AG04450 (cell line): ENCODE results near the gene NRL. TPM values are rescaled to one million over a fixed set of nuclear protein-coding genes. Genes with fewer than 3 reads are reported as not detected.
A peak's percentile ranks its signal among the peaks of the same experiment; 100 is the strongest.

ENCODE experiments used
- CTCF ChIA-PET: fragments of 300-600, 350-600 bp; formaldehyde crosslinking; extraction: SDS; loops from one replicate; lab custom pipeline; 2022; ENCODE audit warnings: antibody characterized with exemption, inconsistent platforms; lab: Charles Lee
- POLR2A ChIA-PET: fragments of 350-600 bp; formaldehyde crosslinking; extraction: SDS; loops from one replicate; lab custom pipeline; 2021; ENCODE audit warnings: antibody characterized with exemption, inconsistent platforms; lab: Yijun Ruan, JAX
- DNase-seq: peaks from one replicate; pipeline ENCODE4 v3.0.0-alpha.2; 2011; ENCODE audit warnings: low read depth, low spot score
- H3K27ac ChIP-seq: one replicate; pipeline ENCODE4 v1.5.1; 2012; ENCODE audit warnings: low read depth, low read length, control low read depth
- H3K27me3 ChIP-seq: one replicate; pipeline ENCODE4 v1.6.0; 2012; ENCODE audit warnings: low read length; ENCODE audit not compliant: control insufficient read depth, insufficient read depth
- H3K4me3 ChIP-seq: 2 replicates; pipeline ENCODE4 v1.5.1; 2011; ENCODE audit warnings: mild to moderate bottlenecking, low read depth, low read length, control low read depth
- H3K9me3 ChIP-seq: 2 replicates; pipeline ENCODE4 v1.5.1; 2012; ENCODE audit warnings: low read length; ENCODE audit not compliant: control insufficient read depth, insufficient read depth
- CTCF ChIP-seq: IDR thresholded peaks from 2 replicates; pipeline ENCODE4 v1.5.1; 2011; ENCODE audit warnings: low read depth, low read length, control low read depth, inconsistent platforms
- polyA plus RNA-seq: library from polyadenylated mRNA; depleted of rRNA; stranded (reverse); fragments of >200 nt; gene quantifications from 2 replicates; pipeline ENCODE4 v1.2.3, GENCODE V29; 2011

The NRL gene
- polyA plus RNA-seq, 1 experiment, result 0.41 TPM

GRCh38 chr14:24136684-24137528, 22.2 kb upstream of the NRL start:
- ChIA-PET CTCF (interaction anchor here (0.7 to 2.4 kb wide), 4 partner anchors 9 to 28 kb away, joined by 3 to 11 read pairs (median 4); partner anchors contain the start of gene IRF9), POLR2A (interaction anchor here (1.0 to 1.7 kb wide), 4 partner anchors 10 to 24 kb away, joined by 3 to 8 read pairs (median 6); partner anchors contain the start of genes IRF9 and RNF31)
- Histone ChIP-seq H3K27ac (no peak overlapping the region), H3K4me3 (peak overlapping the region; percentile 80), H3K9me3 (no peaks in the 10 kb centered on the region), H3K27me3 (no peaks in the 10 kb centered on the region)
- DNase-seq, result no peak
- TF ChIP-seq CTCF, result no peak

DNA sequence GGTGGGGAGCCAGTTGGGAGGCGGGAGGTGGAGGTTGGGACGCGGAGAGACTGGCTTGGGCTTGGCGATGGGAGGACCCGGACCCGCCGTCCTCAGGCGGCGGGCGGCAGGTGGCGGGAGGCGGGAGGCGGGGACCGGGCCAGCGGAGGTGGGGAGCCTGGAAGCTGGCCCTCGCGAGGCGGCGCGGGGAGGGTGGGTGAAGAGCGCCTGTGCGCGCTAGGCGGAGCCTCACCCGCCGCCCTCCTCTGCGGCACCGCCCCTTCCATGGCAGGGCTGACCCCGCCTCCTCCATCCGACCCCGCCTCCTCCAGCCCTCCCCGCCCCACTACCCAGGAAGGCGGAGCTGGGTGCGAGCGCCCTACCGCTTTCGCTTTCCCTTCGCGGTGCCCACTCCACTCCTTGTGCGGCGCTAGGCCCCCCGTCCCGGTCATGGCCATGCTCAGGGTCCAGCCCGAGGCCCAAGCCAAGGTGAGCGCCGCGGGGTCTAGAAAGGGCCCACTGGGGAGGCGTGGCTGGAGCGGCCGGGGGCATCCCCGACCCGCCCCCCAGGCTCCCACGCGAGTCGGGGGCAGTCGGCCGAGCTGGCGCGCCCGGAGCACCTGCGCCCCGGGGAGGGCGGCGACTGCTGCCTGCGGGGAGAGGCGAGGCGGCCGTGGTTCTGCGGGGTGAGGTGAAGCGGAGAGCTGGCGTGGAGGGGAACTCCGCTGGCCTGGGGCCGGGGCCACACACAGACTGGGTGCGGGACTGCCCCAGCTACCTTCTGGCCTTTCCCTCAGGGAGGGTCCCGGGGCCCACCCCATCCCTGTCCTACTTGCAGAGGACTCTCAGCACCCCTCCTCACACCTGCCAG, 21.3 kb upstream of the NRL start, which contains the start of gene PSME1:
Gene PSME1, plus strand, starts transcription at position 361 of the 850 bp plus-strand sequence. Its CDS starts 69 bp downstream, at position 430.
- Histone ChIP-seq H3K27me3 (no peaks in the 10 kb centered on the region), H3K9me3 (no peaks in the 10 kb centered on the region), H3K27ac (no peak within 1 kb of the TSS), H3K4me3 (peak within 1 kb of the TSS; percentile 80)
- peak; percentile 59 for DNase-seq
- ChIA-PET POLR2A (interaction anchor here (0.5 to 1.7 kb wide), 6 partner anchors 10 to 77 kb away, joined by 3 to 12 read pairs (median 4); partner anchors contain the start of genes CHMP4A, DCAF11, IRF9 and NRL), CTCF (interaction anchor here (0.6 to 2.4 kb wide), 4 partner anchors 21 to 125 kb away, joined by 3 to 11 read pairs (median 4); partner anchors contain the start of gene IRF9)
- TF ChIP-seq CTCF, result no peak

DNA sequence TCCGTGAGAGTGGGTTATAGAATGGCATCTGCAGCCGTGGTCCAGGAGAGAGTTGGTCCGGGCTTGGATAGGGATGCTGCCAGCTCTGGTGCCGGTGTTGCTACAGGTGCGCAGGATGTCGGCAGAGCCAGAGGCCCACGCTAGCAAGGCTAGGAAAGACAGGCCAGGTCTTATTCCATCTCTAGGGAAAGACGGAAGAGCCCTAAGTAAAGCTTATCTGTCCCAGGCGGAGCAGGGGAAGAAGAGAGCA, 20.8 kb upstream of the NRL start:
- Histone ChIP-seq H3K9me3 (no peaks in the 10 kb centered on the region), H3K4me3 (peak overlapping the region; percentile 80), H3K27me3 (no peaks in the 10 kb centered on the region), H3K27ac (no peak overlapping the region)
- TF ChIP-seq CTCF, result no peak
- DNase-seq, result no peak
- CTCF ChIA-PET, result interaction anchor here (0.6 to 2.4 kb wide), 4 partner anchors 20 to 124 kb away, joined by 3 to 11 read pairs (median 4); partner anchors contain the start of gene IRF9
- POLR2A ChIA-PET, result interaction anchor here (0.5 to 1.7 kb wide), 4 partner anchors 21 to 78 kb away, joined by 3 to 12 read pairs (median 4); partner anchors contain the start of genes CHMP4A, DCAF11, IRF9 and NRL

DNA sequence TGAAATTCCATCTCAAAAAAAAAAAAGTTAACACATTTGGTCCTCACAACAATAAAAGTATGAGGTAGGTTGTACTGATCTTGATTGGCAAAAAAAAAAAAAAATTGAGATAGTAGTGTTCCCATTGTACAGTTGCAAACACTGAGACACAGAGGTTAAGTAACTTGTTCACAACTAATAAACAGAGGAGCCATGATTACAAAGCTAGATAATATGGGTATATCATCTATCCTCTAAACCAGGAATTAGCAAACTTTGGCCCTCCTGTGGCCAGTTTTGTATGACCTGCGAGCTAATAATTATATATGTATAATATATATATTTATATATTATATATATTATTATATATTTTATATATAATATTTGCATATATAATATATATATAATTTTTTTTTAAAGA, 19.0 kb upstream of the NRL start:
- H3K4me3 ChIP-seq, result no peak overlapping the region
- no peaks in the 10 kb centered on the region for H3K9me3 ChIP-seq
- no peak for TF ChIP-seq CTCF
- DNase-seq, result no peak
- POLR2A ChIA-PET, result interaction anchor here (0.7 kb wide), 1 partner anchor 13 kb away, joined by 4 read pairs; the partner anchor contains the start of gene PSME2
- H3K27me3 ChIP-seq, result no peaks in the 10 kb centered on the region
- no peak overlapping the region for H3K27ac ChIP-seq
- CTCF ChIA-PET, result interaction anchor here (0.5 to 0.9 kb wide), 2 partner anchors 28 to 95 kb away, joined by 3 to 9 read pairs; partner anchors contain the start of gene IRF9
